Osteoblast (primary cell): Measurements from ENCODE around the gene TMEM222. TPM values are rescaled to one million over a fixed set of nuclear protein-coding genes. Genes with fewer than 3 reads are reported as not detected.
"Not testable (repeated sequence)": the region's sequence is repeated elsewhere in the genome, so short reads cannot be mapped to it uniquely, and the experiment has no call there.

Experiments used
- DNase-seq: peaks from one replicate; pipeline ENCODE4 v3.0.0; 2011; ENCODE audit warnings: low spot score, mixed read lengths; ENCODE audit not compliant: insufficient read length; ENCODE audit errors: missing footprints
- H2AFZ ChIP-seq: 2 replicates; pipeline ENCODE4 v1.6.0; 2011; ENCODE audit warnings: mild to moderate bottlenecking, low read length
- H3K27ac ChIP-seq: 2 replicates; pipeline ENCODE4 v1.5.1; 2011; ENCODE audit warnings: mild to moderate bottlenecking, low read depth, low read length, moderate library complexity
- H3K27me3 ChIP-seq: 2 replicates; pipeline ENCODE4 v1.6.0; 2012; ENCODE audit warnings: mild to moderate bottlenecking, control low read depth, inconsistent platforms, low read length, moderate library complexity; ENCODE audit not compliant: insufficient read depth
- H3K36me3 ChIP-seq: 2 replicates; pipeline ENCODE4 v1.5.1; 2011; ENCODE audit warnings: mild to moderate bottlenecking, low read length, control low read depth, moderate library complexity; ENCODE audit not compliant: insufficient read depth
- H3K4me1 ChIP-seq: 2 replicates; pipeline ENCODE4 v1.5.1; 2011; ENCODE audit warnings: mild to moderate bottlenecking, low read length, control low read depth, moderate library complexity; ENCODE audit not compliant: insufficient read depth
- H3K4me2 ChIP-seq: 2 replicates; pipeline ENCODE4 v1.6.0; 2011; ENCODE audit warnings: mild to moderate bottlenecking, low read length; ENCODE audit not compliant: insufficient read depth
- H3K4me3 ChIP-seq: fragments of 200-600 bp; sonication (generic); 3 replicates; pipeline ENCODE4 v1.5.1; 2012; ENCODE audit warnings: mild to moderate bottlenecking, low read length, inconsistent platforms; ENCODE audit not compliant: insufficient read depth
- H3K79me2 ChIP-seq: 2 replicates; pipeline ENCODE4 v1.6.0; 2012; ENCODE audit warnings: mild to moderate bottlenecking, low read length, control low read depth, inconsistent platforms; ENCODE audit not compliant: insufficient read depth
- H3K9me3 ChIP-seq: 2 replicates; pipeline ENCODE4 v1.5.1; 2011; ENCODE audit warnings: low read depth, low read length, control low read depth
- H4K20me1 ChIP-seq: 2 replicates; pipeline ENCODE4 v1.6.0; 2012; ENCODE audit warnings: mild to moderate bottlenecking, low read length, control low read depth; ENCODE audit not compliant: insufficient read depth
- CTCF ChIP-seq: IDR thresholded peaks from 2 replicates; pipeline ENCODE4 v1.5.1; 2011; ENCODE audit warnings: mild to moderate bottlenecking, low read depth, low read length, moderate library complexity; ENCODE audit errors: extremely low read depth
- small RNA-seq: library from RNA; depleted of rRNA; stranded (forward); fragments of <200 nt; gene quantifications from one replicate; pipeline ENCODE3, GENCODE V24; 2012
- total RNA-seq: library from RNA; depleted of rRNA; stranded (reverse); fragments of >200 nt; gene quantifications from 2 replicates; pipeline ENCODE4 v1.2.3, GENCODE V29; 2012

The TMEM222 gene
- total RNA-seq, 1 donor: 30.4 TPM

GRCh38 chr1:27383661-27384060 is 61.7 kb downstream of the TMEM222 start:
- no peaks in the 10 kb centered on the region for H3K27me3 ChIP-seq
- H3K4me2 ChIP-seq: no peak overlapping the region
- no peaks in the 10 kb centered on the region for H3K4me1 ChIP-seq
- H3K9me3 ChIP-seq: no peaks in the 10 kb centered on the region
- no peak for TF ChIP-seq CTCF
- H3K36me3 ChIP-seq: no peaks in the 10 kb centered on the region
- DNase-seq: no peak
- no peaks in the 10 kb centered on the region for H4K20me1 ChIP-seq
- H3K4me3 ChIP-seq: no peak overlapping the region
- no peak overlapping the region for H3K27ac ChIP-seq
- H2AFZ ChIP-seq: no peak overlapping the region
- H3K79me2 ChIP-seq: no peaks in the 10 kb centered on the region

GRCh38 chr1:27384797-27385196 is 62.8 kb downstream of the TMEM222 start:
- not testable (repeated sequence) for H2AFZ ChIP-seq, H3K79me2 ChIP-seq

More at GRCh38 chr1:27384797-27385196, 62.8 kb downstream of the TMEM222 start:
- H3K4me2 ChIP-seq, H4K20me1 ChIP-seq, H3K9me3 ChIP-seq, H3K27ac ChIP-seq, H3K36me3 ChIP-seq, H3K4me1 ChIP-seq, DNase-seq, H3K27me3 ChIP-seq, H3K4me3 ChIP-seq: not testable (repeated sequence)

Small RNAs within 50 kb of the gene (small RNA-seq; reads per million reads assigned to genes)
- not detected for gene RNU6-48P

Other genes with a start within 250 kb of the TMEM222 start
- gene SLC9A1, start 167.0 kb upstream of the TMEM222 start, total RNA-seq: 6.2 and 7.6 TPM in 2 replicates
- gene WDTC1, start 87.5 kb upstream of the TMEM222 start, total RNA-seq: 30.9 and 34.4 TPM in 2 replicates
- under 0.01 TPM in 1 of 2 replicates, not detected in the other for gene SYTL1, start 19.9 kb downstream of the TMEM222 start, total RNA-seq
- 25.7 and 29.8 TPM in 2 replicates for gene MAP3K6, start 44.8 kb downstream of the TMEM222 start, total RNA-seq
- gene FCN3, start 52.7 kb downstream of the TMEM222 start, total RNA-seq: not detected in 2 replicates
- not detected in 2 replicates for gene CD164L2, start 61.2 kb downstream of the TMEM222 start, total RNA-seq
- under 0.01 and 0.36 TPM in 2 replicates for gene GPR3, start 70.5 kb downstream of the TMEM222 start, total RNA-seq
- 24.5 and 24.6 TPM in 2 replicates for gene WASF2, start 168.0 kb downstream of the TMEM222 start, total RNA-seq